Trophoblast cell (in vitro differentiated cells and primary cell): ENCODE data around the gene TMEM80.
A peak's percentile ranks its signal among the peaks of the same experiment; 100 is the strongest.

Source experiments
- DNase-seq, 2 donors: peaks; one replicate each; pipeline ENCODE4 v3.0.0-alpha.2; 2016
- H2AFZ ChIP-seq: 2 replicates; pipeline ENCODE4 v1.6.1; 2013; ENCODE audit warnings: low read length, moderate library complexity, mild to moderate bottlenecking; ENCODE audit not compliant: insufficient read depth, poor library complexity
- H2AK5ac ChIP-seq: 2 replicates; pipeline ENCODE4 v1.6.1; 2013; ENCODE audit warnings: mild to moderate bottlenecking, low read length
- H2BK120ac ChIP-seq: 2 replicates; pipeline ENCODE4 v1.6.1; 2013; ENCODE audit warnings: low read length, mild to moderate bottlenecking, moderate library complexity; ENCODE audit not compliant: insufficient read depth, poor library complexity
- H2BK12ac ChIP-seq: 2 replicates; pipeline ENCODE4 v1.6.1; 2013; ENCODE audit warnings: mild to moderate bottlenecking, low read length, moderate library complexity
- H2BK5ac ChIP-seq: 2 replicates; pipeline ENCODE4 v1.6.1; 2013; ENCODE audit warnings: low read length, low read depth, moderate library complexity, mild to moderate bottlenecking; ENCODE audit not compliant: poor library complexity
- H3K14ac ChIP-seq: 2 replicates; pipeline ENCODE4 v1.6.1; 2013; ENCODE audit warnings: mild to moderate bottlenecking, low read length
- H3K18ac ChIP-seq: 2 replicates; pipeline ENCODE4 v1.6.1; 2013; ENCODE audit warnings: mild to moderate bottlenecking, low read length
- H3K23ac ChIP-seq: 2 replicates; pipeline ENCODE4 v1.6.1; 2013; ENCODE audit warnings: low read length
- H3K27ac ChIP-seq: 2 replicates; pipeline ENCODE4 v1.5.1; 2013; ENCODE audit warnings: low read depth, mild to moderate bottlenecking, inconsistent platforms, low read length, moderate library complexity
- H3K27me3 ChIP-seq: 2 replicates; pipeline ENCODE4 v1.6.1; 2013; ENCODE audit warnings: inconsistent platforms, mild to moderate bottlenecking, low read length, moderate library complexity; ENCODE audit not compliant: insufficient read depth
- H3K36me3 ChIP-seq, 2 experiments: 1 replicate in 1 of 2; 2 replicates in 1 of 2; pipeline ENCODE4 v1.6.1; 2013; ENCODE audit warnings: low read length in 2 of 2, mild to moderate bottlenecking in 2 of 2, moderate library complexity in 1 of 2; ENCODE audit not compliant: insufficient read depth in 2 of 2, control insufficient read depth in 1 of 2
- H3K4ac ChIP-seq: 2 replicates; pipeline ENCODE4 v1.6.1; 2013; ENCODE audit warnings: low read depth, mild to moderate bottlenecking, low read length, moderate library complexity
- H3K4me1 ChIP-seq, 2 experiments: 1 replicate in 1 of 2; 2 replicates in 1 of 2; pipeline ENCODE4 v1.6.1; 2013; ENCODE audit warnings: low read length in 2 of 2, mild to moderate bottlenecking in 2 of 2, moderate library complexity in 1 of 2; ENCODE audit not compliant: insufficient read depth in 2 of 2, control insufficient read depth in 1 of 2
- H3K4me2 ChIP-seq: 2 replicates; pipeline ENCODE4 v1.6.1; 2013; ENCODE audit warnings: inconsistent platforms, mild to moderate bottlenecking, low read length, moderate library complexity
- H3K4me3 ChIP-seq: 2 replicates; pipeline ENCODE4 v1.5.1; 2013; ENCODE audit warnings: mild to moderate bottlenecking, low read depth, low read length, inconsistent platforms
- H3K79me1 ChIP-seq: one replicate; pipeline ENCODE4 v1.6.1; 2013; ENCODE audit warnings: low read length
- H3K79me2 ChIP-seq: 2 replicates; pipeline ENCODE4 v1.6.1; 2013; ENCODE audit warnings: low read length, mild to moderate bottlenecking; ENCODE audit not compliant: control insufficient read depth, insufficient read depth, poor library complexity
- H3K9ac ChIP-seq: 2 replicates; pipeline ENCODE4 v1.6.1; 2013; ENCODE audit warnings: mild to moderate bottlenecking, low read length
- H3K9me3 ChIP-seq: 2 replicates; pipeline ENCODE4 v1.6.1; 2013; ENCODE audit warnings: low read depth, mild to moderate bottlenecking, control low read depth, inconsistent platforms, low read length; ENCODE audit not compliant: insufficient read depth
- H4K12ac ChIP-seq: 2 replicates; pipeline ENCODE4 v1.6.1; 2013; ENCODE audit warnings: low read depth, mild to moderate bottlenecking, low read length, moderate library complexity
- H4K8ac ChIP-seq: 2 replicates; pipeline ENCODE4 v1.6.1; 2013; ENCODE audit warnings: low read depth, mild to moderate bottlenecking, low read length, moderate library complexity
- H4K91ac ChIP-seq: one replicate; pipeline ENCODE4 v1.6.1; 2013; ENCODE audit warnings: low read depth, mild to moderate bottlenecking, low read length, moderate library complexity
- WGBS: extraction: QIAGEN DNeasy Blood & Tissue Kit; methylation state at CpG from one replicate; pipeline ENCODE4 v1.1.7; 2013; ENCODE audit warnings: missing lambda C conversion rate; ENCODE audit not compliant: insufficient read length, insufficient coverage; ENCODE audit errors: extremely low coverage; 5-methylcytosine and 5-hydroxymethylcytosine counted together

The TMEM80 gene

DNA sequence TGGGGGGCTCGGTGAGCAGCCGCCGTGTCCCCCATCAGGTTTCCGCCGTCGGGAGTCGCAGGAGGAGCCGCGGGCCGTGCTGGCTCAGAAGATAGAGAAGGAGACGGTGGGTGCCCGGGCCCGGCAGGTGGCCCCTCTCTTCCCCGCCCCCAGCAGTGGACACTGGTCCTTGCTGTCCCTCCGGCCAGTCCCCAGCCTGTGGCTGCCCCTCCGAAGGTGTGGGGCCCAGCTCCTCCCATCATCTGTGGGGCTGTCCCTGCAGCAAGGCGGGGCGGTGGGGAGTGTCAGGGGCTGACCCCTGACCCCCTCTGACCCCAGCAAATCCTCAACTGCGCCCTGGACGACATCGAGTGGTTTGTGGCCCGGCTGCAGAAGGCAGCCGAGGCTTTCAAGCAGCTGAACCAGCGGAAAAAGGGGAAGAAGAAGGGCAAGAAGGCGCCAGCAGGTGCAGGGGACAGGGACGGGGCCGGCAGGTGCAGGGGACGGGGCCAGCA, 25.7 kb downstream of the TMEM80 start:
- WGBS = no CpG with 5 or more reads among the region's 28 CpGs
- Histone ChIP-seq H2BK12ac (no peak overlapping the region), H3K36me3 (peaks cover 55 to 58% of the 10 kb centered on the region in 2 experiments), H2AK5ac (no peak overlapping the region), H3K4ac (no peak overlapping the region), H3K27me3 (no peaks in the 10 kb centered on the region), H3K4me2 (no peak overlapping the region), H2AFZ (no peak overlapping the region), H3K18ac (no peak overlapping the region), H3K9ac (no peak overlapping the region), H3K27ac (no peak overlapping the region), H3K23ac (no peak overlapping the region), H3K4me1 (peaks cover 0 to 3% of the 10 kb centered on the region in 2 experiments), H3K9me3 (no peaks in the 10 kb centered on the region), H4K12ac (no peak overlapping the region), H3K14ac (no peak overlapping the region), H2BK120ac (no peak overlapping the region), H4K8ac (no peak overlapping the region), H3K79me1 (no peaks in the 10 kb centered on the region), H2BK5ac (no peak overlapping the region), H3K79me2 (no peaks in the 10 kb centered on the region), H4K91ac (no peak overlapping the region), H3K4me3 (no peak overlapping the region)
- DNase-seq = no peak

GRCh38 chr11:721741-722345, 26.2 kb downstream of the TMEM80 start:
- Histone ChIP-seq H2BK12ac (no peak overlapping the region), H4K12ac (no peak overlapping the region)
- no CpG with 5 or more reads among the region's 33 CpGs for WGBS

DNA sequence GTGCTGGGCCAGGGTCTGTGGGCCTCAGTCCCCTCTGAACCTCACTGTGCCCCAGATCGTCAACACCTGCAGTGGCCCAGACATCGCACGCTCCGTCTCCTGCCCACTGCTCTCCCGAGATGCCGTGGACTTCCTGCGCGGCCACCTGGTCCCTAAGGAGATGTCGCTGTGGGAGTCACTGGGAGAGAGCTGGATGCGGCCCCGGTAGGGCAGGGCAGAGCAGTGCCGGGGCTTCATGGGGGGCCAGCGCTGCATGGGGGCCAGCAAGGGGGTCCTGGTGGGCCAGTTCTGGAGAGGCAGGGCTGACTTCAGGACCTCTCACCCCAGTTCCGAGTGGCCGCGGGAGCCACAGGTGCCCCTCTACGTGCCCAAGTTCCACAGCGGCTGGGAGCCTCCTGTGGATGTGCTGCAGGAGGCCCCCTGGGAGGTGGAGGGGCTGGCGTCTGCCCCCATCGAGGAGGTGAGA, 26.8 kb downstream of the TMEM80 start:
- H3K79me1 ChIP-seq = no peaks in the 10 kb centered on the region
- peaks cover 0 to 3% of the 10 kb centered on the region in 2 experiments for H3K4me1 ChIP-seq
- H4K8ac ChIP-seq = no peak overlapping the region
- no peak overlapping the region for H3K4me3 ChIP-seq
- no peak overlapping the region for H3K4ac ChIP-seq
- WGBS = no CpG with 5 or more reads among the region's 20 CpGs
- H3K18ac ChIP-seq = no peak overlapping the region
- no peak for DNase-seq
- H3K14ac ChIP-seq = no peak overlapping the region
- no peak overlapping the region for H3K4me2 ChIP-seq
- H3K36me3 ChIP-seq = peaks cover 64 to 66% of the 10 kb centered on the region in 2 experiments
- H2BK5ac ChIP-seq = no peak overlapping the region
- H2BK12ac ChIP-seq = no peak overlapping the region
- H2BK120ac ChIP-seq = no peak overlapping the region
- H3K23ac ChIP-seq = no peak overlapping the region
- no peak overlapping the region for H4K12ac ChIP-seq
- H2AK5ac ChIP-seq = no peak overlapping the region
- H2AFZ ChIP-seq = no peak overlapping the region
- H3K27me3 ChIP-seq = no peaks in the 10 kb centered on the region
- no peaks in the 10 kb centered on the region for H3K79me2 ChIP-seq
- H3K27ac ChIP-seq = no peak overlapping the region
- H4K91ac ChIP-seq = no peak overlapping the region
- H3K9me3 ChIP-seq = no peaks in the 10 kb centered on the region
- no peak overlapping the region for H3K9ac ChIP-seq

More at GRCh38 chr11:721741-722345, 26.2 kb downstream of the TMEM80 start:
- Histone ChIP-seq H4K8ac (no peak overlapping the region), H2BK120ac (no peak overlapping the region), H4K91ac (no peak overlapping the region), H3K23ac (no peak overlapping the region), H3K4me2 (no peak overlapping the region), H3K27me3 (no peaks in the 10 kb centered on the region), H3K9me3 (no peaks in the 10 kb centered on the region), H3K14ac (no peak overlapping the region), H2AFZ (no peak overlapping the region), H2AK5ac (no peak overlapping the region), H3K4me1 (peaks cover 0 to 3% of the 10 kb centered on the region in 2 experiments), H3K27ac (no peak overlapping the region), H3K18ac (no peak overlapping the region), H3K4ac (no peak overlapping the region), H3K79me1 (no peaks in the 10 kb centered on the region), H2BK5ac (no peak overlapping the region), H3K9ac (no peak overlapping the region), H3K36me3 (peaks cover 61 to 62% of the 10 kb centered on the region in 2 experiments), H3K79me2 (no peaks in the 10 kb centered on the region), H3K4me3 (no peak overlapping the region)
- DNase-seq = peak in 1 of 2 donors; percentile 20

GRCh38 chr11:723120-723883, 27.7 kb downstream of the TMEM80 start:
- H3K9ac ChIP-seq = no peak overlapping the region
- H3K4me2 ChIP-seq = no peak overlapping the region
- no peak overlapping the region for H3K4ac ChIP-seq
- H4K12ac ChIP-seq = no peak overlapping the region
- H2BK12ac ChIP-seq = no peak overlapping the region
- H3K23ac ChIP-seq = no peak overlapping the region
- no peak overlapping the region for H3K4me3 ChIP-seq
- no peak overlapping the region for H2BK120ac ChIP-seq
- DNase-seq = peak in 1 of 2 donors; percentile 59
- peaks cover 65 to 66% of the 10 kb centered on the region in 2 experiments for H3K36me3 ChIP-seq
- no peaks in the 10 kb centered on the region for H3K79me1 ChIP-seq
- H3K79me2 ChIP-seq = no peaks in the 10 kb centered on the region
- no peak overlapping the region for H2AK5ac ChIP-seq
- no peak overlapping the region for H4K8ac ChIP-seq
- H3K9me3 ChIP-seq = no peaks in the 10 kb centered on the region
- no peak overlapping the region for H3K27ac ChIP-seq
- no peak overlapping the region for H3K18ac ChIP-seq
- H3K14ac ChIP-seq = no peak overlapping the region
- peaks cover 2 to 8% of the 10 kb centered on the region in 2 experiments for H3K4me1 ChIP-seq
- no peak overlapping the region for H4K91ac ChIP-seq
- WGBS = no CpG with 5 or more reads among the region's 8 CpGs
- H3K27me3 ChIP-seq = no peaks in the 10 kb centered on the region
- H2AFZ ChIP-seq = no peak overlapping the region
- no peak overlapping the region for H2BK5ac ChIP-seq
